GM18498 (cell line): ENCODE results near the gene CATSPER2.
"Not testable (repeated sequence)": the region's sequence is repeated elsewhere in the genome, so short reads cannot be mapped to it uniquely, and the experiment has no call there.

ENCODE experiments used
- ATAC-seq: cut with Tn5 transposase; IDR thresholded peaks from one replicate; pipeline ENCODE4 v1.9.1; 2021; ENCODE audit warnings: mild to moderate bottlenecking, moderate library complexity; ENCODE audit not compliant: unreplicated experiment

The CATSPER2 gene

GRCh38 chr15:43593328-43594190 is 55.1 kb downstream of the CATSPER2 start, which contains the start of gene CKMT1B:
Gene CKMT1B (plus strand): TSS chr15:43594027. CDS start chr15:43594219, 192 bp downstream.
- not testable (repeated sequence) for ATAC-seq

- not testable (repeated sequence) for ATAC-seq
Measured at GRCh38 chr15:43592841-43593240, 55.8 kb downstream of the CATSPER2 start.

- peak; percentile 93 for ATAC-seq
Measured at GRCh38 chr15:43589778-43590466, 58.7 kb downstream of the CATSPER2 start, which contains the start of gene PPIP5K1. Gene PPIP5K1 (minus strand): TSS chr15:43590208. CDS start chr15:43584504, 5,704 bp downstream.
